ENCODE data around the gene PLOD3.

The PLOD3 gene

GRCh38 chr7:101179117-101179516 lies 38.3 kb downstream of the PLOD3 start:
- no peak for DNase-seq

- no peak for DNase-seq
Observed at GRCh38 chr7:101177644-101178043, 39.7 kb downstream of the PLOD3 start.

DNA sequence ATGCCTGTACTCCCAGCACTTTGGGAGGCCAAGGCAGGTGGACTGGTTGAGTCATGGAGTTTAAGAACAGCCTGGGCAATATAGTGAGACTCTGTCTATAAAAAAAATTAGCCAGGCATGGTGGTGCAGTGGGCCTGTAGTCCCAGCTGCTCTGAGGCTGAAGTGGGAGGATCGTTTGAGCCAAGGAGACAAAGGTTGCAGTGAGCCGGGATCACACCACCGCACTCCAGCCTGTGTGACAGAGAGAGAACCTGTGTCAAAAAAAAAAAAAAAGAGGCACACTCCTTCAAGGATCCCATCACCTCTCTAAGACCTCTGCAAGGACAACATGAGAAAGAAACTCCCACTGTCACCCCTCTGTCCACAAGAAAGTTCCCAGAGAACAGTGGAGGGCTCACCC lies 41.7 kb downstream of the PLOD3 start:
- no peak for DNase-seq

DNA sequence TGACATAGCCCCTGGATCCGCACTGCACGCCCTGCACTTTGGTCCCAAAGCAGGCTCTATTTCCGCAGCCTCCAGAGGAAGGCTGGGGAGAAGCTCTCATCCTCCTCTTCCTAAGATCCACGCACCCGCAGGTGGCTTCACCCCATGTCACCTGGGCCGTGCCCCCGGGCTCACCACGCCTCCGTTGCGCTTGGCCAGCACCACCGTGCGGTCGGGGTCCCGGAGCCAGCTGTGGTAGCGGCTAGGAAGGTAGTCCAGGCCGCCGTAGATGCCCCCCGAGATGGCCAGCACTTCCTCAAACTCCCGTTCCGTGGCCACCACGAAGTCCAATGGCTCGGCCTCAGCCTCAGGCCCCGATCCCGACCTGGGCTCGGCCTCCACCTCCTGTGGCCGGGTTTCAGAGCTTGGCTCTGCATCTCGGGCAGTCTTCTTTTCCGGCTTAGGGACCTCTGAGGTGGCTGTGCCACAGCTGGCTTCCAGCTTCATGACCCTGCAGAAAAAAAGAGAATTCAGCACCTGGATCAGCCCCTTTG lies 43.0 kb downstream of the PLOD3 start:
- DNase-seq, result no peak

DNA sequence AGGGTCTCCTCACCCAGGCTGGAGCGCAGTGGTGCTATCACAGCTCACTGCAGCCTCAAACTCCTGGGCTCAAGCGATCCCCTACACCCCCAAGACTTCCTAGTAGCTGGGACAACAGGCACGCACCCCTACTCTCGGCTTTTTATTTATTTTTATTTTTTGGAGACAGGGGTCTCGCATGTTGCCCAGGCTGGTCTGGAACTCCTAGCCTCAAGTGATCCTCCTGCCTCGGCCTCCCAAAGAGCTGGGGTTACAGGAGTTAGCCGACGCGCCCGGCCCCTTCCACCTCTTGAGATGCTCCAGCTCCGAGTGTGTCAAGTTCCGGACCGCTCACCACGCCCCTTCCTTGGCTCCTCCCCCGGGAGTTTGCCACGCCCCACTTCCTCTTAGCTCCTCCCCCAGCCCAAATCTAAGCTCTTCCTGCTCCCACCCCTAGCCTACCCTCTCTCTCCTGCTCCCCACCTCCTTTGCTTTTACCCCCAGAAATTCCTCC lies 43.6 kb downstream of the PLOD3 start:
- peak; percentile 85 for DNase-seq

GRCh38 chr7:101172854-101173751 lies 44.3 kb downstream of the PLOD3 start:
- peak; percentile 73 for DNase-seq

GRCh38 chr7:101172005-101172853 lies 45.2 kb downstream of the PLOD3 start:
- DNase-seq, result no peak

GRCh38 chr7:101171442-101171837 lies 45.9 kb downstream of the PLOD3 start:
- DNase-seq, result no peak

DNA sequence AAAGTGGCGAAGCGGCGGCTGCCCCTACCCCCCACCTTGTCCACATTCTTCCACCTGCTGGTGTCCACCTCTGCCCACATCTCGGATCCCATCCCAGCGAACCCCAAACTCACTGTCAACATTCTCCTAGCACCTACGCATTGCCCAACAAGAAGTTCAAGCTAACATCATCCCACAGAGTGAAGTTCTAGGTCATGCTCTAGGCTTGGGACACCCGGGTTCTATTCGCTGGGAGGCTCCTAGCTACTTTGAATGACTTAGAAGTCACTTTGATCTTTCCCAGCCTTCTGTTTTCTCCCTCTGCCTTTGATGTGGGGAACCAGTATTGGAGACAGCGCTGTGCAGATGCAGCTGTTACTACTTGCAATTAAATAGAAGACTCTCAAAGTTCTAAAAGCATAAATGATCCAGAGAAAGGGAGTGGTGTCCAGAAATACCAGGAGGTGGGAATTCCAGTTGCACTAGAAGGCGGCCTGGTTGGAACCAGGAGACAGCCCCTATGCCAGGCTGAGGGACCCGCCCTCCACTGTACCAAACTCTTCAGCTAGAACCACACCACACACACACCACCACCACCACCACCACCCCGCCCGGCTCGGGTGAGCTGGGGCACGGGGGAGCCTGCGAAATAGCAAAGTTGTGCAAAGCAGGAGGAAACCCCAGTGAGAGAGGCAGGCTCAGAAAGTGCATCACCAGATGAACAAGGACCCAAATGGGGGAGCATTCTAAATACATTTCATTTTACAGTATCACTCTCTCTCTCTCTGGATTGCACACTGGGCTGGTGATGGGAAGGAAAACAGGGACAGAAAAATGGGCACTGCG lies 46.6 kb downstream of the PLOD3 start:
- DNase-seq, result peak; percentile 69

DNA sequence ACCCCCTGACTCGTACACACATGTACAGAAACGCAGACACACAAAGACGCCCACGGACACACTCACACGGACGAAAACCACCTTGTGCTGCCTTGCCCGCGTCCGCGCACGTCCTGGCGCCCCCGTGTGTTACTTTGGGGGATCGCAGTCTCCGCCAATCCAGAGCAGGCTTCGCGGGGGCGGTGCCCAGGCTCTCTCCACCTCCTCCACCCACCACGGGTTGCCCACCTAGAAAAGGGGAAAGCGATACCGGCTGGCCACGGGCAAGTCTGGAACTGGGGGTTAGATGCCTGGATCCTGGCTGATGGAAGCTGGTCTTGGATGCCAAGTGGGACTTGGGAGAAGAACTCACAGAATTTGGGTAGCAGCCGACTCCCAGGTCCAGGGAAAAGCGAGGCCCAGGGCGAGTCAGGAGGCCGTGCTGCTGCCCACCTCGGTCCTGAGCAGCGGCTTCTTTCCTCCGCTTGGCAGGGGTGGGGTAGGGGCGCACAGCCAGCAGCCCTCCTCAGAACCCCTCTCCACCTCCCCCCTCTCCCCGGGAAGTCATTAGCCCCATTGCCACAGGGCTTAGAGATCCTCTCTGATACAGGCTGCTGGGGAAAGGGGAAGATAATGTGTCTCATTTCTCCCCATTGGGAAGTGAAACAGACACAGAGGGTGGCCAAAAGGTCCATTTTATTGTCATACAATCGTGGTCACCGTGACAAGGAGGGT lies 47.4 kb downstream of the PLOD3 start:
- DNase-seq, result peak; percentile 94

DNA sequence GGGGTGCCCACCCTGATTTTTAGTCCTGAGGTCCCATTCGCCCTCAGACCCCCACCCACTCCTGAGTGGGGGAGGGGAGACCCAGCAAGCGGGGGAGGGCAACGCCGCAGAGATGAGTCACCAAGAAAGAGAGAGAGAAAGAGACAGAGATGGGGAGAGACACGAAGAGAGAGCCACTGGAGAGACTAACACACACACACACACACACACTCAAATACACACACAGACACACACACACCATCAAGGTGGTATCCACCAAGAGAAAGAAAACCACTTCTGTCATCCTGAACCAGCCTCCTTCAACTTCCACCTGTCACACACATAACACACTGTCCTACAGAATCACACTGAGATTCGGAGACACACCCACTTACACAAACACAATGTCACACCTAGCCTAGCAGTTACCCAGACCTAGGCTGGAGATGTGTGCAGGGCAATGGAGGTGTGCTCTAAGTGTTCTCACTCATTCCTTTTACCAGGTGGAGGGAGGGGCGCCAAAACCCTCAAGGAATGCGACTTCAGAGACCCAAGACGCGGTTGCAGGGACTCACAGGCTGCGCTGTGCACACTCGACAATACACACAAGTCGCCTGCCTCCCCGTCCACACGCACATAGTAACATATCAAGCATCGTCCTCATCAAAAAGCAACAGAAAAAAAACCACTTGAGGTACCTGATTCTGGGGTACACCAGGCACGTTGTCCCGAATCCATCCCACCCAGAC lies 48.1 kb downstream of the PLOD3 start:
- no peak for DNase-seq

DNA sequence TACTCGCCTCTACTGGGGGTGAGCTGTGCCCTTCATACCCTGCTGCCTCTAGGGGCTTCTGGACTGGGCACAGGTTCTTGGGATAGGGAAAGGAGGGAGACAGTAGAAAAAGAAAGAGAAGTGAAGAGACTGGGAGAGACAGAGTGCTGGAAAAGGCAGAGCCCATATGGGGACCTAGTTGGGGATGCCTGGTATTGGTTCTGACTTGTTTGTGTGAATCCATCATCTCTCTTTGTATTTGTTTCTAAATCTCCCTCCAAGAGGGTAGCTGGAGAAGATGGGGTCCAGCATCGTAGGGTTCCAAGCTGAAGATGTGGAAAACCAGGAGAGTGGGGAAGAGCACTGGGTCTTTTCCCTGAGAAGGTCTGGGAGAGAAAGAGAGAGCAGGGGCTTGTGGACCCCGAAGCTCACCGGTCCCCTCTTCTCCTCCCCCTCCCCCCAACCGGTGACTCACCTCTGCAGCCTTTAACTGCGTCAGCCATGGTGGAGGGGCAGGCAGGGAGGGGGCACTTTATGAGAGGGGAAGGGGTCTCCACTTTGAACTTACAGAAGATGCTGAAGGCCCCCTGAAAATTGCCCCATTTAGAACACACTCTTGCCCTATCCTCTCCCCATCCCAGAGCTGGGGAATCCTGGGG lies 48.9 kb downstream of the PLOD3 start:
- DNase-seq, result no peak

- no peak for DNase-seq
Observed at GRCh38 chr7:101167645-101168411, 49.6 kb downstream of the PLOD3 start.

GRCh38 chr7:101166909-101167644 lies 50.3 kb downstream of the PLOD3 start:
- DNase-seq, result no peak

- DNase-seq, result no peak
Observed at GRCh38 chr7:101166648-101166908, 50.8 kb downstream of the PLOD3 start.

DNA sequence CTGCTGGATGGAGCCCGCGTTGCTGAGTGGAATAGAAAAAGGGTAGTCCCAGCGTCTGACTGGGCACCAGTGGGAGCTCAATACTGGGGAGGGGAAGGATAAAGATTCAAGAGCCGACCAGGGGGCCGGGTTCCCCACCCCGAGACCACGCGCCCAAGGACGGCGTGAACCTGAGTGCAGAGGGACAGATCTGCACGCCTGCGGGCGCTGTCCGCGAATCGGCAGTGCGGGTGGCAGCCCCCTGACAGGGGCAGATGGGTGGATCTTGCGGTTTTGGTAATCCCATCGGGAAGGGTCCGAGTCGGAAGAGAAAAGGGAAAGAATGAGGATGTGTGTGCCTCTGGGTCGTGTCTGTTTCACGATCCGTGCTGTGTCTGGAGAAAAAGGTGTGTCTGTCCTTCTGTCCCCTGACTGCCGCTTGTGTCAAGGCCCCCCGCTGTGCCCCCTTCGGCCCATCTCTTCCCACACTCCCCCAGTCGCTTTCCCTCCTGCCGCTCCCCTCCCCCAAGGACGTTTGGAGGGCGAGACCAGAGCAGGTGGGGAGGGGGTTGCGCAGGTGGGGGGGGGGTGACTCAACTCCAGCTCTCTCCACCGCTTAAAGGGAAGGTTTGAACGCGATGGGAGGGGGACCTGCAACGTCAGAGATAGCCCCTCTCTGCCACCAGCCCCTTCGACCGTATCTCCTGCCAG lies 51.3 kb downstream of the PLOD3 start:
- no peak for DNase-seq

DNA sequence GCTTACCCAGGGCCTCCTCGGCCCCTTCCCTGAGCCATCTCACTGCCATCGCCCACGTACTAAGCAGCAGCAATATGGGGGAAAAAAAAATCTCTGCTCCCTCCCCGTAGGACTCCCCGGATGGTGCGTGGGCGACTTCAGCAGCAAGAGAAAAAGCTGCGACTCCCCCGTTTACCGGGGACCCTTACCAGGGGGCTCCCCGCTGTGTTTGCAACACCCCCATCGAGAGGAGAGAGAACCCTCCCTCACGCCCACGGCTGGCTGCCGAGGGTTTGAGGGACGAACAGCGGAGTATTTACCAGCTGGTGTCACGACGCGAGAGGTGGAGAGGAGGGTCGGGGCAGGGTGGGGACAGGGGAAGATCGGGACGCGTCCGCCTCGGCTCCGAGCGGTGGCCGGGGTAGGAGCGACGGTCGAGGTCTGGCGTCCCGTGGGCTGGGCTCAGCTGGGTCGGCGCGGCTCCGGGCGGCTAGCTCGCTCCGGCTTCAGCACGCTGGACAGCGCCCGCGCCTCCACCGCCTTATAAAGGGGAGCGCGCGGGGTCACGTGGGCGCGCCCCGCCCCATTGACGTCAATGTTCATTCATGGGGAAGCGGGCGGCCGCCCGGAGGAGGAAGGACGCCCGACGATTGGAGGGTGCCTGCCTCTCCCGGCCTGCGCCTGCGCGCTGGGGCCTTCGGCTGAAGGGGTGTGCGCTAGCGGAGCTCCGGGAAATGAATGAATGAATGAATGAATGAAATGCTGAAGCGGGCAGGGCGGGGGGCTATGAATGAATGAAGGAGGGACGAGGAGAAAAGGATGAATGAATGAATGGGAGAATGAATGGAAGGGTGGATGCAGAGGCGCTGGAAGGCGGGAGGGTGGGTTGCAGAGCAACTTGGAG lies 52.1 kb downstream of the PLOD3 start, which contains the start of gene VGF:
VGF (minus strand) TSS at position 495 of the 883 bp plus-strand sequence. CDS start 726 bp downstream, outside the sequence.
- DNase-seq, result peak; percentile 96
